GM21576 (cell line): ENCODE data around the gene TNNT3.
"Not testable (repeated sequence)": the region's sequence is repeated elsewhere in the genome, so short reads cannot be mapped to it uniquely, and the experiment has no call there.

Source experiments
- ATAC-seq: cut with Tn5 transposase; IDR thresholded peaks from one replicate; pipeline ENCODE4 v1.9.1; 2021; ENCODE audit warnings: mild to moderate bottlenecking, moderate library complexity; ENCODE audit not compliant: unreplicated experiment

The TNNT3 gene

GRCh38 chr11:1919391-1920127, at the start of gene TNNT3:
TSS of gene TNNT3 (plus strand) at chr11:1919703. CDS start at chr11:1922875, 3,172 bp downstream.
- no peak for ATAC-seq

- no peak for ATAC-seq
Observed at GRCh38 chr11:1870326-1870696, 49.2 kb upstream of the TNNT3 start.

GRCh38 chr11:1870721-1871466, 48.6 kb upstream of the TNNT3 start:
- ATAC-seq, result no peak

GRCh38 chr11:1871531-1871930, 48.0 kb upstream of the TNNT3 start:
- no peak for ATAC-seq

- ATAC-seq, result no peak
Observed at GRCh38 chr11:1872267-1872985, 47.1 kb upstream of the TNNT3 start.

GRCh38 chr11:1873048-1873812, 46.3 kb upstream of the TNNT3 start:
- ATAC-seq, result no peak

- not testable (repeated sequence) for ATAC-seq
Observed at GRCh38 chr11:1873813-1874150, 45.7 kb upstream of the TNNT3 start.

- ATAC-seq, result not testable (repeated sequence)
Observed at GRCh38 chr11:1874441-1875092, 44.9 kb upstream of the TNNT3 start.

GRCh38 chr11:1875093-1875850, 44.2 kb upstream of the TNNT3 start:
- no peak for ATAC-seq

- ATAC-seq, result not testable (repeated sequence)
Observed at GRCh38 chr11:1875851-1876301, 43.6 kb upstream of the TNNT3 start.

GRCh38 chr11:1876361-1877063, 43.0 kb upstream of the TNNT3 start:
- ATAC-seq, result no peak

GRCh38 chr11:1877211-1878136, 42.0 kb upstream of the TNNT3 start:
- no peak for ATAC-seq

- no peak for ATAC-seq
Observed at GRCh38 chr11:1878137-1879031, 41.1 kb upstream of the TNNT3 start.

- no peak for ATAC-seq
Observed at GRCh38 chr11:1879342-1879940, 40.1 kb upstream of the TNNT3 start.

- no peak for ATAC-seq
Observed at GRCh38 chr11:1879941-1880720, 39.4 kb upstream of the TNNT3 start.
